ENCODE measurements around the gene SYNDIG1L. TPM values are rescaled to one million over a fixed set of nuclear protein-coding genes. Genes with fewer than 3 reads are reported as not detected.

SYNDIG1L gene
- not detected for total RNA-seq

GRCh38 chr14:74426202-74426582 is at the start of gene SYNDIG1L:
SYNDIG1L (minus strand) TSS chr14:74426210; CDS start chr14:74409744, 16,466 bp downstream.
- Mint-ChIP-seq H3K4me1 (peaks cover 2% of the 10 kb centered on the region), H3K36me3 (ENCODE audit: low read depth) (no peaks in the 10 kb centered on the region), H3K4me3 (no peak within 1 kb of the TSS), H3K27me3 (peaks cover 38% of the 10 kb centered on the region), H3K9me3 (no peaks in the 10 kb centered on the region), H3K27ac (no peak within 1 kb of the TSS)
- POLR2A ChIA-PET = no interaction called here
- no peak for DNase-seq
- CTCF ChIA-PET = no interaction called here

DNA sequence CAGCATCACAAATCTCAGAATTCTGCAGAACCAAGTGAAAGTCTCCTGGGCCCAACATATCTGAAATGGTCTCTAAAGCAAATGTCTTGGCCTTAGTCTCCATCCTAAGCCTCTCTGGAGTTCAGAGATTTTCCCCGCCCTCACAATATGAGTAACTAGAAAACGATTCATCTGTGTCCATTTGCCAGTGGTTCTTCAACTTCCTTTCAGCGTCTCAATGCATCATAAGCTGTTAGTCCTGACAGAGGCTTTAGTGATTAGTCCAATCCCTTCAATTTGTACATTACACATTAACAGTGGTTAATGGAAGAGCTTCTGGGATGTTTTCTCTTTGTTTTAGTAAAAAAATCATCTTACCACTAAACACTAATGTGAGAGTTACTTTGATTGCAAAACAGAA is 49.7 kb upstream of the SYNDIG1L start:
- CTCF ChIA-PET = interaction anchor here (0.5 kb wide), 1 partner anchor 1205 kb away, joined by 3 read pairs; no protein-coding TSS in a partner anchor
- H3K4me1 Mint-ChIP-seq = no peaks in the 10 kb centered on the region
- no peak for DNase-seq
- POLR2A ChIA-PET = no interaction called here
- no peaks in the 10 kb centered on the region for H3K9me3 Mint-ChIP-seq
- peaks cover 2% of the 10 kb centered on the region for H3K36me3 Mint-ChIP-seq (ENCODE audit: low read depth)
- H3K4me3 Mint-ChIP-seq = no peak overlapping the region
- H3K27me3 Mint-ChIP-seq = no peaks in the 10 kb centered on the region
- H3K27ac Mint-ChIP-seq = no peak overlapping the region

GRCh38 chr14:74474376-74474775 is 48.4 kb upstream of the SYNDIG1L start:
- POLR2A ChIA-PET = interaction anchor here (0.8 kb wide), 1 partner anchor 19 kb away, joined by 3 read pairs; the partner anchor contains the start of genes ISCA2 and NPC2
- Mint-ChIP-seq H3K36me3 (ENCODE audit: low read depth) (no peaks in the 10 kb centered on the region), H3K4me3 (no peak overlapping the region), H3K27me3 (no peaks in the 10 kb centered on the region), H3K9me3 (no peaks in the 10 kb centered on the region), H3K27ac (no peak overlapping the region), H3K4me1 (no peaks in the 10 kb centered on the region)
- CTCF ChIA-PET = no interaction called here
- DNase-seq = no peak

DNA sequence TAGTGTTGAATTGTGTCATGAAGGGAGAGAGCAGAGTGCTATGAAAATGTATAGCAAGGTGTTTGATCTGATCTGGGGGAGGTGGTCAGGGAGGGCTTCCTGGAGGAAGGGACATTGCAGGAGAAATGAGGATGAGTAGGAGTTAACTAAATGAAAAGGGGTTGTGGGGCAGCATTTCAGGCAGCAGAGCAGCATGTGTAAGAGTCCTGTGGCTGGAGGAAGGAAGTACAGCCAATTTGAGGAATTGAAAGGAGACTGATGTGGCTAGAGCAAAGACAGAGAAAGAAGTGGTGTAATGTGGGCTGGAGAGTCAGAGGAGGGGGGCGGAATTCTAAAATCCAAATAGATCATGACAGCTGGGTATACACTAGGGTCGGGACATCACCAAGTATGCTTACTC is 46.6 kb upstream of the SYNDIG1L start:
- H3K36me3 Mint-ChIP-seq (ENCODE audit: low read depth) = no peaks in the 10 kb centered on the region
- H3K27me3 Mint-ChIP-seq = no peaks in the 10 kb centered on the region
- H3K4me3 Mint-ChIP-seq = no peak overlapping the region
- H3K9me3 Mint-ChIP-seq = no peaks in the 10 kb centered on the region
- H3K4me1 Mint-ChIP-seq = no peaks in the 10 kb centered on the region
- ChIA-PET POLR2A (interaction anchor here (1.2 kb wide), 1 partner anchor 18 kb away, joined by 3 read pairs; no protein-coding TSS in a partner anchor), CTCF (no interaction called here)
- no peak overlapping the region for H3K27ac Mint-ChIP-seq
- DNase-seq = no peak

- no peak for DNase-seq
- Mint-ChIP-seq H3K27ac (no peak overlapping the region), H3K4me3 (no peak overlapping the region), H3K4me1 (no peaks in the 10 kb centered on the region), H3K9me3 (no peaks in the 10 kb centered on the region), H3K27me3 (no peaks in the 10 kb centered on the region), H3K36me3 (ENCODE audit: low read depth) (no peaks in the 10 kb centered on the region)
- POLR2A ChIA-PET = no interaction called here
- CTCF ChIA-PET = no interaction called here
These were observed 43.8 kb upstream of the SYNDIG1L start for GRCh38 chr14:74469548-74470518.

DNA sequence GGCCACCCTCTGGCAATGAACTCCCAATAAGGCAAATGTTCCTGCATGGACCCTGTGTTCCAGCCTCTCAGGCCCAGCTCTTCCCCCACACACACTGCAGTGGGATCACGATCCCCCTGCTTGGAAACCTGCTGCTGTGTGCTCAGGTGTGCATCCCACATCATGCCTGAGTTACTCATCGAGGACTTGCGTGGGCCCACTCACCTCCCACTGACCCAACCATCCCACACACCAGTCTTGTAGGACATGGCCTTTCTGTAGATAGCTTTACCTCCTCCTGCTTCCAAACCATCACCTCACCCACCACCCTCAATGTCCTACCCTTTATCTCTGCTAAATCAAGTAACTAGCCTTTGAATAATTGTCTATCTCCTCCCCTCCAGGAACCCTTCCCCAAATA is 42.5 kb upstream of the SYNDIG1L start:
- H3K4me1 Mint-ChIP-seq = no peaks in the 10 kb centered on the region
- ChIA-PET POLR2A (no interaction called here), CTCF (no interaction called here)
- H3K27me3 Mint-ChIP-seq = no peaks in the 10 kb centered on the region
- H3K9me3 Mint-ChIP-seq = no peaks in the 10 kb centered on the region
- H3K4me3 Mint-ChIP-seq = no peak overlapping the region
- H3K27ac Mint-ChIP-seq = no peak overlapping the region
- DNase-seq = no peak
- no peaks in the 10 kb centered on the region for H3K36me3 Mint-ChIP-seq (ENCODE audit: low read depth)

- Mint-ChIP-seq H3K36me3 (ENCODE audit: low read depth) (no peaks in the 10 kb centered on the region), H3K9me3 (no peaks in the 10 kb centered on the region), H3K4me3 (no peak overlapping the region), H3K27ac (no peak overlapping the region), H3K27me3 (peaks cover 4% of the 10 kb centered on the region), H3K4me1 (no peaks in the 10 kb centered on the region)
- no peak for DNase-seq
- ChIA-PET POLR2A (no interaction called here), CTCF (no interaction called here)
These were observed 39.3 kb upstream of the SYNDIG1L start for GRCh38 chr14:74465335-74465734.

DNA sequence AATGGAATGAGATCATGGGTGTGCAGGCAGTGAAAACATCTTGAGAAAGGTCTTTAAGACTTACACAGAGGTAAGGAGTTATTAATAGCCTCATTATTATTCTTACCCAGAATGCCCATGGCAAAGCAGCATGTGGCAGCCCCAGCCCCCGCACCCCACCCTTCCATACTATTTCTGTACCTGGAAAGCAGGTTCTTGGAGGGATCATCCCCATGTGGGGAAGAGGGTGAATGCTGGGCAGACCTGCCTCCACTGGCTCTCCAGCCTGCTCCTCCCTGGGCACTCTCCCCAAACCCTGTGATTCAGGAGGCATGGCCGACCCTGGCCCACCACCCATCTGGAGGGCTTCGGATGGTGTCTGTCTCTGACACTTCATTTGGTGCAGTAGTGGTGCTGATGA is 38.8 kb upstream of the SYNDIG1L start:
- Mint-ChIP-seq H3K4me1 (no peaks in the 10 kb centered on the region), H3K4me3 (no peak overlapping the region), H3K27ac (no peak overlapping the region), H3K27me3 (peaks cover 4% of the 10 kb centered on the region), H3K36me3 (ENCODE audit: low read depth) (no peaks in the 10 kb centered on the region), H3K9me3 (no peaks in the 10 kb centered on the region)
- no peak for DNase-seq
- CTCF ChIA-PET = no interaction called here
- POLR2A ChIA-PET = no interaction called here

GRCh38 chr14:74463697-74464096 is 37.7 kb upstream of the SYNDIG1L start:
- H3K36me3 Mint-ChIP-seq (ENCODE audit: low read depth) = no peaks in the 10 kb centered on the region
- H3K4me1 Mint-ChIP-seq = no peaks in the 10 kb centered on the region
- ChIA-PET POLR2A (no interaction called here), CTCF (no interaction called here)
- H3K9me3 Mint-ChIP-seq = no peaks in the 10 kb centered on the region
- no peak overlapping the region for H3K4me3 Mint-ChIP-seq
- no peak overlapping the region for H3K27ac Mint-ChIP-seq
- H3K27me3 Mint-ChIP-seq = peaks cover 4% of the 10 kb centered on the region
- no peak for DNase-seq

DNA sequence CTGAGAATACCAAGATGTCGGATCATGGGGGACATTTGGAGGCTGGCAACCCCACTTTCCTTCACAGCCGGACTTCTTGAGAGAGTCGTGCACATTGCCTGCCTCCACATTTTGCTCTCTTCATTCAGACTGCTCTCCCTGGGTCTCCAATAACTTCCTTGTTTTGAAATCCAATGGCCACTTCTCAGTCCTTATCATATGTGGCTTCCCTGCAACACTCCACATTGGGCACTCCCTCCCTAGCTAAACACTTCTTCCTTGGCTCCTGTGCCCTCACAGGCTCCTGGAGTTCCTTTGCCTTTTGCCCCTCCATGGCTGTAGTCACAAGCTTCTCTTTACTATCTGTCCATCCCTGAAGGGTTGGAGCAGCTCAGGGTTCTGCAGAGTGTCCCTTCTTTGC is 37.0 kb upstream of the SYNDIG1L start:
- ChIA-PET CTCF (no interaction called here), POLR2A (no interaction called here)
- H3K9me3 Mint-ChIP-seq = no peaks in the 10 kb centered on the region
- H3K36me3 Mint-ChIP-seq (ENCODE audit: low read depth) = no peaks in the 10 kb centered on the region
- no peak overlapping the region for H3K4me3 Mint-ChIP-seq
- peaks cover 4% of the 10 kb centered on the region for H3K27me3 Mint-ChIP-seq
- no peaks in the 10 kb centered on the region for H3K4me1 Mint-ChIP-seq
- H3K27ac Mint-ChIP-seq = no peak overlapping the region
- no peak for DNase-seq

GRCh38 chr14:74459976-74460375 is 34.0 kb upstream of the SYNDIG1L start:
- Mint-ChIP-seq H3K27me3 (peaks cover 9% of the 10 kb centered on the region), H3K27ac (no peak overlapping the region), H3K36me3 (ENCODE audit: low read depth) (no peaks in the 10 kb centered on the region), H3K9me3 (no peaks in the 10 kb centered on the region), H3K4me3 (no peak overlapping the region), H3K4me1 (no peaks in the 10 kb centered on the region)
- CTCF ChIA-PET = interaction anchor here (1.4 kb wide), 1 partner anchor 41 kb away, joined by 4 read pairs; no protein-coding TSS in a partner anchor
- POLR2A ChIA-PET = no interaction called here
- DNase-seq = no peak

DNA sequence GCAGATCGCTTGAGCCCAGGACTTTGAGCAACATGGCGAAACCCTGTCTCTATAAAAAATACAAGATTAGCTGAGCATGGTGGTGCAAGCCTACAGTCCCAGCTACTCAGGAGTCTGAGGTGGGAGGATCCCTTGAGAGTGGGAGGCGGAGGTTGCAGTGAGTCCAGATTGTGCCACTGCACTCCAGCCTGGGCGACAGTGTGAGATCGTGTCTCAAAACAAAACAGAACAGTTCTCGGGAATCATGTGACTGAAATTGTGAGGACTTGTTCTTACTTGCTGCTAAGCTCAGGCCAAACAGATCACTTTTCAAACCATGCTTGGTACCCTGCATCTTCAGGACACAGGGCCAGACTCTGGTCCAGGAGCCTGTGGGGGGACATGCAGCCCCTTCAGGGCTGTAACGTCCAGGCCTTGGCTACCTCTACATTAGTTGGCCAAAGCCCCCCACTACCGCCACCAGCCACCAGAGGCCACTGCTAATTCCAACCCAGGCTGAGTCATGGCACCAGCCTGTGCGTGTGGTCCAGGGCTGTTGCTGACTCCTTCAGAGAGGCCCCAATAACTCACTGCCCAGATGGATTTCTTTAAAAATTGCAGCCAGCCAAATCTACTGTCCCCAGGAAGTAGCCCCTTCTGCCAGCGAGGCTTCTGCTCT is 33.4 kb upstream of the SYNDIG1L start:
- H3K4me3 Mint-ChIP-seq = no peak overlapping the region
- no peaks in the 10 kb centered on the region for H3K4me1 Mint-ChIP-seq
- POLR2A ChIA-PET = no interaction called here
- H3K36me3 Mint-ChIP-seq (ENCODE audit: low read depth) = no peaks in the 10 kb centered on the region
- H3K27ac Mint-ChIP-seq = no peak overlapping the region
- CTCF ChIA-PET = interaction anchor here (1.0 to 1.4 kb wide), 2 partner anchors 23 to 41 kb away, joined by 3 to 4 read pairs; no protein-coding TSS in a partner anchor
- H3K9me3 Mint-ChIP-seq = no peaks in the 10 kb centered on the region
- DNase-seq = peak; percentile 22
- peaks cover 9% of the 10 kb centered on the region for H3K27me3 Mint-ChIP-seq

GRCh38 chr14:74457565-74457895 is 31.5 kb upstream of the SYNDIG1L start:
- Mint-ChIP-seq H3K27me3 (peaks cover 16% of the 10 kb centered on the region), H3K27ac (no peak overlapping the region), H3K4me1 (no peaks in the 10 kb centered on the region), H3K9me3 (no peaks in the 10 kb centered on the region), H3K4me3 (no peak overlapping the region), H3K36me3 (ENCODE audit: low read depth) (no peaks in the 10 kb centered on the region)
- CTCF ChIA-PET = interaction anchor here (1.2 to 1.4 kb wide), 2 partner anchors 33 to 34 kb away, joined by 3 to 5 read pairs; no protein-coding TSS in a partner anchor
- POLR2A ChIA-PET = no interaction called here
- no peak for DNase-seq

All from activated CD4-positive, alpha-beta memory T cell treated with anti-CD3 and anti-CD28 coated beads, Interleukin-2, amount 10 ng/mL, durations not matched to agents 7 days and 5 days (primary cell).